Mucosa of rectum (tissue), 2 donors: ENCODE data around the gene LOXL3.

Experiments
- H3K27ac ChIP-seq, 2 donors: one replicate each; pipeline ENCODE4 v1.7.0; 2013; ENCODE audit warnings: inconsistent platforms in 2 of 2, low read depth in 2 of 2, low read length in 2 of 2
- H3K27me3 ChIP-seq, 2 donors: one replicate each; pipeline ENCODE4 v1.7.0; 2013; ENCODE audit warnings: low read length in 2 of 2; ENCODE audit not compliant: control insufficient read depth in 2 of 2, insufficient read depth in 2 of 2
- H3K36me3 ChIP-seq, 2 donors: one replicate each; pipeline ENCODE4 v1.7.0; 2013; ENCODE audit warnings: low read length in 2 of 2; ENCODE audit not compliant: control insufficient read depth in 2 of 2, insufficient read depth in 2 of 2
- H3K4me1 ChIP-seq, 2 donors: one replicate each; pipeline ENCODE4 v1.7.0; 2013; ENCODE audit warnings: low read length in 2 of 2, mild to moderate bottlenecking in 1 of 2; ENCODE audit not compliant: control insufficient read depth in 2 of 2, insufficient read depth in 2 of 2
- H3K4me3 ChIP-seq, 2 donors: one replicate each; pipeline ENCODE4 v1.7.0; 2013; ENCODE audit warnings: low read length in 2 of 2
- H3K9ac ChIP-seq, 2 donors: one replicate each; pipeline ENCODE4 v1.7.0; 2013; ENCODE audit warnings: low read length in 2 of 2, low read depth in 1 of 2, mild to moderate bottlenecking in 1 of 2
- H3K9me3 ChIP-seq, 2 donors: one replicate each; pipeline ENCODE4 v1.7.0; 2013; ENCODE audit warnings: low read length in 2 of 2; ENCODE audit not compliant: control insufficient read depth in 2 of 2
- donor health status: healthy.
- donor health status: Normal muscosa, but diverticular disease.

LOXL3 gene

DNA sequence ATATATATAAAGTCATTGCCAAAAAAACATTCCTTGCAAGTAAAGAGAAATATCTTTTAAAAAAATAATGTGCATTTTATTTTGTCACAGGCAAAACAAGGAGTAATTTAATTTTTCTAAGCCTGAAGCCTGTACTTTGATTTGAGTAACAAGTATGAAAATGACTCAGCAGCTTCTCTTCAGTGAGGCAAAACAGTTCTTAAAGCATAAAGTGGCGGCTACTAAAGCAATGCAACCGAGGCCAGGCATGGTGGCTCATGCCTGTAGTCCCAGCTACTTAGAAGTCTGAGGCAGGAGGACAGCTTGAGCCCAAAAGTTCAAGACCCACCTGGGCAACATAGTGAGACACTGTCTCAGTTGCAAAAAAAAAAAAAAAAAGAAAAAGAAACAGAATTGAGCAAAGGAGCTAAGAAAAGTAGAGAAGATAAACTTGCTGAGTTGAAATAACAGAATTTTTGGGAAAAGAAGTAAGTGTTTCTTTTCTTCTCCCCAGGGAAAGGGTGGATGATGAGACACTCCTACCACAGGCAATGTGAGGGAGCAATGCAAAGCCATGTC, 30.4 kb upstream of the LOXL3 start:
- no peaks in the 10 kb centered on the region for H3K27me3 ChIP-seq
- H3K9me3 ChIP-seq = no peaks in the 10 kb centered on the region
- H3K36me3 ChIP-seq = no peaks in the 10 kb centered on the region
- H3K4me1 ChIP-seq = no peaks in the 10 kb centered on the region
- no peak overlapping the region for H3K27ac ChIP-seq
- no peak overlapping the region for H3K4me3 ChIP-seq
- no peak overlapping the region for H3K9ac ChIP-seq

DNA sequence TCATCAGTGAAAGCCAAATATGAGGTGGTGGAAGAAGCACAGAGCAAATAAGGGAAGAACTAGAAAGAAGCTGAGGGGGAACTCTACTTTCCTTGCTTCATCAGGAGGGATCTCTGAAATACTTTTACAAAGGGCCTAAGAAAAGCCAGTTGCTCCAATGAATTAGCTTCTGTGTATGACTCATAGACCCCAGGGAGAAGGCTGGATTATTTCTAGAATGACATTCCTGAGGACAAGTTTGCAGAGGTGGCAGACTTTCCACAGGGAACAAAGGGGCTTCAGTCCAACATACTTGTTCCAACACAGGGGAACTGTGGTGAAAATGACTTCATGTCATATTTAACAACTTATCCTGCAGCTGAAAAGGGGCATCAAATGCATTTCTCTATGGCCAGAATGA, 29.8 kb upstream of the LOXL3 start:
- no peaks in the 10 kb centered on the region for H3K27me3 ChIP-seq
- no peaks in the 10 kb centered on the region for H3K36me3 ChIP-seq
- no peak overlapping the region for H3K9ac ChIP-seq
- H3K27ac ChIP-seq = no peak overlapping the region
- H3K4me3 ChIP-seq = no peak overlapping the region
- no peaks in the 10 kb centered on the region for H3K4me1 ChIP-seq
- H3K9me3 ChIP-seq = no peaks in the 10 kb centered on the region

DNA sequence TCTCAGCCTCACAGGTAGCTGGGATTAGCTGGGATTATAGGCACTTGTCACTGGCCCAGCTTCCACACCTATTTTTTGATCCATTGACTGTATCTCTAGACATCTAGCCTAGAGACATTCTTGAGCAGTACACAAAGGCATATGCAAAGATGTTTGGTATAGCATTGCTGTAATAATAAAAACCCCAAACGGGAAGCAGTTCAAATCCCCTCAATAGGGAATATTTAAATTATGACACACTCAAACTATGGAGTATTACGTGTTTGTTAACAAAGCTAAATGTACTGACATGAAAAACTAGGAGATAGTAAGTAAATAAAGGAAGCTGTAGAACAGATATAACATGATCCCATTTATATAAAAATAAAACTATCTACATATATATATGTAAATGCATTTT, 28.4 kb upstream of the LOXL3 start:
- H3K36me3 ChIP-seq = no peaks in the 10 kb centered on the region
- no peak overlapping the region for H3K27ac ChIP-seq
- H3K9me3 ChIP-seq = no peaks in the 10 kb centered on the region
- no peaks in the 10 kb centered on the region for H3K4me1 ChIP-seq
- no peak overlapping the region for H3K9ac ChIP-seq
- H3K4me3 ChIP-seq = no peak overlapping the region
- no peaks in the 10 kb centered on the region for H3K27me3 ChIP-seq

DNA sequence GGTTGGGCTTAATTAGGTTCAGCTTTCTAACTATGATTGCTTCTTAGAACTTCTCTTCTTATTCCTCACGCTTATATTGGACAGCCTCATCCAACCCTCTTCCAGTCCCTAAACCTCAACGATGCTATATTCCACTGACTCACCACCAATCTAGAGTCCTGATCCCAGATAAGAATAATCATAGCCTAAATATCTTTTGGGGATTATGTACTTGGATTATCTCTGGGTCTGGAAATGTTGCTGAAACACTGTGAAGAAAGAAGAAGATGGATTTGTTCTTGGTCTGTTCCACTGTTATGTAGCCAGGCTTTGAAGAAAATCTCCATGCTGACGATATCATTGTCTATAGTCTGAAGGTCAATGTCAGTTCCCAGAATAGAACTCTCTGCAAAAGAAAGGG, 27.7 kb upstream of the LOXL3 start:
- Histone ChIP-seq H3K9me3 (no peaks in the 10 kb centered on the region), H3K4me3 (no peak overlapping the region), H3K9ac (no peak overlapping the region), H3K27ac (no peak overlapping the region), H3K36me3 (no peaks in the 10 kb centered on the region), H3K27me3 (no peaks in the 10 kb centered on the region), H3K4me1 (no peaks in the 10 kb centered on the region)

DNA sequence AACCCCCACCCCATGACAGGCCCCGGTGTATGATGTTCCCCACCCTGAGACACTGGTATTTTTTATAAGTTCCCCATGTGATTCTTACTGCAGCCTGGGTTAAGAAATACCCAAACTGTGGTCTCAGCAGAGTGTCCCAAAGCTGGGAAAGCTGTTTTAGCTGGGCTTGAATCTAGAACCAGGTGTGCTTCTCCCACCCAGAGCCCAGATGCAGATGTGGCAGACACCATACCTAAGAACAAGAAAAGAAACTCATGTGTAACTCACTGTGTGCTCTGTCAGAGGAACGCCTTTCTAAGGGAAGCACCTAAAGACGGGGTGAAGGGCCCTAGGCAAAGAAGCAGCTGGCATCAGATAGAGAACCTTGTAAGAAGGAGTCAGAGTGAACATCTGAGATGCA, 24.7 kb upstream of the LOXL3 start:
- H3K9me3 ChIP-seq = no peaks in the 10 kb centered on the region
- no peak overlapping the region for H3K9ac ChIP-seq
- no peak overlapping the region for H3K4me3 ChIP-seq
- no peak overlapping the region for H3K27ac ChIP-seq
- no peaks in the 10 kb centered on the region for H3K27me3 ChIP-seq
- no peaks in the 10 kb centered on the region for H3K4me1 ChIP-seq
- H3K36me3 ChIP-seq = no peaks in the 10 kb centered on the region

DNA sequence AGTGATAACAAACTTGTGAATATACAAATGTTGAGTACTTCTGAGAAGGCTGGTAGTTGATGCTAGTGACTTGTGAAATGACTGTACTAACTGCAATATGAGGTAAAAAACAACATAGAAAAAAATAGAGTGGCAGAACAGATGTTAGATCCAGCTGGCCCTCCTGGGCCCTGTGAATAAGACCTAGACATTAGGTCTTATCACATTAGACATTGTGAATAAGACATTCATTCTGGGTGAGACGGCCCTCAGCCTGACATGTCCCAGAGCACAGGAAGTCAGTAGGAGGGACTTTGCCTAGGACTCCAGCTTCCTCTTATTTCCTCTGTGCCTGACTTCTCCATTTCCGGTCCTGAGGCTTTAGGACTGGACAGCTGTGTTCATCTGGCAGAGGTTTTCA, 23.7 kb upstream of the LOXL3 start:
- Histone ChIP-seq H3K9ac (no peak overlapping the region), H3K9me3 (no peaks in the 10 kb centered on the region), H3K4me3 (no peak overlapping the region), H3K4me1 (no peaks in the 10 kb centered on the region), H3K27me3 (no peaks in the 10 kb centered on the region), H3K27ac (peak overlapping the region; percentile 19 to 46), H3K36me3 (no peaks in the 10 kb centered on the region)

DNA sequence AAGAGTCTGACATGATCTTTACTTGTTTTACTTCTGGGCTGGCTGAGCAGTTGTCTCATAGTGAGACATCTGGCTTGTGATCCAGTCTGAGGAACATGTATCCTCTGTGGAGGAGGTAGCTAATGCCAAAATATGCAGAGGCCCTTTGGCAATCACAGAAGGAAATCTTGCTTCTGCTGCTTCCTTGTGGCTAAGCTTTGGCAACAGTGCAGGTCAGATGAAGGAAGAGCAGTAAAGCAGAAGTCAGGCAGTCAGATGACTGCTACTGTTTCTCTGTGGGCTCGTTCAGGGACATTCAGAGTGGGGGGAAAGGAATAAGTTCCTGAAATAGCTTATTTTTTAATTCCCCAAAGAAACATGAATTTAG, 23.1 kb upstream of the LOXL3 start:
- no peak overlapping the region for H3K9ac ChIP-seq
- peak overlapping the region; percentile 19 to 46 for H3K27ac ChIP-seq
- no peaks in the 10 kb centered on the region for H3K4me1 ChIP-seq
- no peaks in the 10 kb centered on the region for H3K27me3 ChIP-seq
- no peaks in the 10 kb centered on the region for H3K36me3 ChIP-seq
- no peak overlapping the region for H3K4me3 ChIP-seq
- H3K9me3 ChIP-seq = no peaks in the 10 kb centered on the region

DNA sequence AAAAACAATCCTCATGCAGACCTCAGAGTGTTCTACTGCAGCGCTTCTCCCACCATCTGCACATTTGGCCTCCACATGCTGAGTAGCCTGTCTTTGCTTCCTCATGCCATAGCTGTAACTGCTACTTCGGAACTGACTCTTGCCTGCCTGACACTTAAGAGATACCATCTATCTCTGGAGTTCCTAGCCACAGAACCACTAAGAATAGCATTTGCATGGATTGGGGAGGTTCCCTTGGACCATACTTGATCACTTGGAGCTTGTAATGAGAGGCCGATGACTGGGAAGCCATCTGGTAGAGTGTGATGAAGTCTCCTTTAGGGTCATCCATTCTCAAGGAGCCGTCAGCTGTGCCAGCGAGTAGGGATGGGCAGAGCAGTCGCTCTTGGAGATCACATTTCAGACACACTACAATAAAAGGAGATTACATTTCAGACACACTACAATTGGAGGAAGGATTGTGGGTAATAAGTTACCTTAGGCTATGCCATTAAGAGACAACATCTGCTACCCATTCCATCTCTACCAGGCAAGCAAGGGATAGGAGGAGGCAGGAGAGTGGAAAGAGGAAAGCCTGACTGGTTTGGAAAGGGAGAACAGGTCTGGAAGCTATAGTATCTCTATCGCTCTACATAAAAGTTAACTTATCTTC, 22.6 kb upstream of the LOXL3 start:
- Histone ChIP-seq H3K36me3 (no peaks in the 10 kb centered on the region), H3K27me3 (no peaks in the 10 kb centered on the region), H3K4me3 (no peak overlapping the region), H3K9ac (no peak overlapping the region), H3K27ac (peak overlapping the region; percentile 6 to 19), H3K9me3 (no peaks in the 10 kb centered on the region), H3K4me1 (no peaks in the 10 kb centered on the region)

DNA sequence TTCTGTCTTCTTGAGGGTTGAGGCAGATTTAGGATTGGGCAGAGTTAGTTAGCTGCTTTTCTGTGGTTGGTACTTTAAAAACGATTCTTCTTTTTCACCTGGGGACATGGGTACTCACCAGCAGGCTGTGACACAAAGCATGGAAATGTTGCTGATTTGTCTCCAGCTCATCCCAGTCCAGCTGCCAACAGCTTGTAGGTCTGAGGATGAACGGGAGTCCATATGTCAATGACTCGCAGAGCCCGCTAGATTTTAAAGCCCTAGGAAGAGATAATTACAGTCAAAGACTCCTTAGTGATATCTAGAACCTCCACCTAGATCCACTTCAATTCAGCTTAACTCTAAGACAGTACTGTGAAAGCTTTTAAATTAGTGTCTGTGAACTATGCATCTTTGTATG, 21.6 kb upstream of the LOXL3 start:
- no peaks in the 10 kb centered on the region for H3K9me3 ChIP-seq
- no peak overlapping the region for H3K9ac ChIP-seq
- H3K27me3 ChIP-seq = no peaks in the 10 kb centered on the region
- H3K36me3 ChIP-seq = no peaks in the 10 kb centered on the region
- H3K27ac ChIP-seq = no peak overlapping the region
- no peaks in the 10 kb centered on the region for H3K4me1 ChIP-seq
- no peak overlapping the region for H3K4me3 ChIP-seq

DNA sequence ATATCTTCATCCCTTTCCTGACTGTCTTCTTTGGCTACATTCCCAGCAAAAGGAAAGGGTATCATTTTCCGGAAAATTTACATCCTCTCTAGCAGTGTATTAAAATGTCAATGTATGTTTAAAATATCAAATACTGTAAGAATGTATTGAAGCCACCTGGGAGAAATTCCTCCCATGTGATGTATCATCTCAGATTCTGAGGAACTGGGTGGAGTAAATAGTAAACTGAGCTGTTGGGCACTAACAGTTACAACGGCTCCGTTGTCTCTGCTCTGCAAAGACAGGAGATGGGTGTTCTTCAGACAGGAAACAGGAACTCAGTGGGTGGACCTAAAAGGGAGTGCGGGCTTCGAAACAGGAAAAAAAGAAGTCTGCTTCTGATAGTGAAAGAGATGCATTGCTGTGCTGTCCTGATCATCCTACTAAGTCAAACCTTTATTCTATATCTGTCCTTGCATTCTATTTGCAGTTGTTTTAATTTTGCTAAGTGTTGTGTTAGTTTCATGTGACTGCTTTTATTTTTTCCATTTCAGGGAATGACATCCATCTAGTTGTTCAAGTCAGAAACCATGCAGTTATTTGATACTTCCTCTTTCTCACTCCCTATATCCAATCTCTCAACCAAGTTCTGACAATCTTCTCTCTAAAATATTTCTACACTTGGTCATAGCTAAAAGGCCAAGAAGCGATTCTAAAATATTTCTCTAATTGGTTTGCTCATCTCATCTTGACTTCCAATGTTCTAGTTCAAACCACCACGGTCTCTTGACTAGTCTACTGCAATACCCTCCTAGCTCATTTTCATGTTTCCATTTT, 20.2 kb upstream of the LOXL3 start:
- Histone ChIP-seq H3K27ac (peak overlapping the region in 1 of 2 donors; percentile 3), H3K27me3 (no peaks in the 10 kb centered on the region), H3K9ac (no peak overlapping the region), H3K4me3 (no peak overlapping the region), H3K4me1 (no peaks in the 10 kb centered on the region), H3K36me3 (no peaks in the 10 kb centered on the region), H3K9me3 (no peaks in the 10 kb centered on the region)
